GM03348 (cell line): ENCODE data around the gene DGCR6L.
"Not testable (repeated sequence)": the region's sequence is repeated elsewhere in the genome, so short reads cannot be mapped to it uniquely, and the experiment has no call there.

Source experiments
- DNase-seq: peaks from one replicate; pipeline ENCODE4 v3.0.0; 2012; ENCODE audit warnings: low spot score

DGCR6L gene

DNA sequence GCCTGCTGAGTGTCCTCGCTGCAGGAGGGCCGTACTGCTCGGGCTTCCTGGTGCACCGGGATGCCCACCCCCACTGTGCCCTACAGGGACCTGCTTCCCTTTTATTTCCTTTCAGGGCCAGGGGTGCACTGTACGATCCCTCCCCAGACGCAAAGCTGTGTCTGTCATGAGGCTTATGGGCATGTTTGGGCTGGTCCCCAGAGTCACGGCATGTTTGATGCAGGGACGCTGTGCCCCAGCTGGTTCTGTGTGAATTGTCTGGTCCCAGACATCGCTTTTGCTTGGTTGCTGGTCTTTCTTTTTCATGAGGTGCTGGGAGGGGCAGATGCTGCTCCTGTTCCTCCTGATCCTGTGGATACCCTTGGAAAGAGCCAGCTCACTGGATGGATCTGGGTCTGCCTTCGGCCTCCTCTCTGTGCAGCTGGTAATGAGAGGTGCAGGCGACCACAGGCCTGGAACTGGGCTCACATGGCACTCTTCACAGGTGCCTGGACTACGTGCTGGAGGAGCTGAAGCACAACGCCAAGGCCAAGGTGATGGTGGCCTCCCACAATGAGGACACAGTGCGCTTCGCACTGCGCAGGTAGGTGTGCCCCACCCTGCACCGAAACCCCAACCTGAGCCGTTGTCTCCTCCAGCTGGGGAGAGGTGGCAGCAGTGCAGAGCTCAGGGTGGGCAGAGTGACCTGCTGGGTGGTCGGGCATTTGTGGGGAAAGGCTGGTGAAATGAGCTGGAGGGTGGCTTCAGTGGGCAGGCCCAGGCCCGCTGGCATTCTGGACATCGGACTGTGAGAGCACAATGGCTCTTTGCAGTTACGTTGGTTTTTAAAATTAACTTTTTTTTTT is 10.8 kb downstream of the DGCR6L start:
- not testable (repeated sequence) for DNase-seq

DNA sequence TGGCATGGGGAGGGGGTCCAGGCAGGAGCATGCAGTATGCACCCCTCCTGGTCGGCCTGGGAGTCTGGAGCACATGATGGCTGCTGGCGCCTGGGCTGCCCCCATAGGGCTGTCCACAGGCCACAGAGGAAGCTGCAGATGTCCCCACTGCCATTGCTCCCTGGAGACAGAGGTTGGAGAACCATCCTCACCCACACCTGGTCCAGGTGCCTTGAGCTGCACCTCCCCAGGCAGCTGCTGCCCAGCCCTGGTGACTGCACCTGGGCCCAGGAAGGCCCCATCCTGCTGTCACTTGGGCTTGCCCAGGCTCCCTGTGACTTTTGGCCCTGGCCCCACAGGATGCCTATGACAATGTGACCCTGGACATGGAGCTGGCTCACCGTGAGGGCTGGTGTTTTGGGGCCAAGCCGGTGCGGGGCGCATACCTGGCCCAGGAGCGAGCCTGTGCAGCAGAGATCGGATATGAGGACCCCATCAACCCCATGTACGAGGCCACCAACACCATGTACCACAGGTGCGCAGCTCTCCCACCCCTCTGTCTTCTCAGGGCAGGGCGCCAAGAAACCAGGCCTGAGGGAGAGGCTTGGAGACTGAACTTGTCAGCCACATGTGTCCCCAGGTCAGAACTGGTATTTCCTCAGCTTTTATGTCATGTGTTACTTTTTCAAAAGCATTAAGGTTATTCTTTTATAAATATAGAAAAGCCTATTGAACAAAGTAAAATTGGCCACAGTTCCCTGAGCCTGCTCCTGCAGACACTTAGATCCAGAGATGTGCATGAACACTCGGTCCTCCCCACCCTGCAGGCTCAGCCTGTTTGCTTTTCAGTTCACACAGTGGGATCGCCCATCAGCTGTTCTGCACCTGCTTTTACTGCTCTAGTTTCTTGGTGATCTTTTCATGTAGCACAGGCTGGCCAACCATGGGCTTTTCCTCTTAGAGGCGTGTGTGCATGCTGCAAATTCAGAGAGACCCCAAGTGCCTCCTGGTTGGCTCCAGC is 12.1 kb downstream of the DGCR6L start:
- not testable (repeated sequence) for DNase-seq

- DNase-seq = not testable (repeated sequence)
These were observed 13.0 kb downstream of the DGCR6L start for GRCh38 chr22:20306646-20307447.

- DNase-seq = no peak
These were observed 13.8 kb downstream of the DGCR6L start for GRCh38 chr22:20305894-20306645.

DNA sequence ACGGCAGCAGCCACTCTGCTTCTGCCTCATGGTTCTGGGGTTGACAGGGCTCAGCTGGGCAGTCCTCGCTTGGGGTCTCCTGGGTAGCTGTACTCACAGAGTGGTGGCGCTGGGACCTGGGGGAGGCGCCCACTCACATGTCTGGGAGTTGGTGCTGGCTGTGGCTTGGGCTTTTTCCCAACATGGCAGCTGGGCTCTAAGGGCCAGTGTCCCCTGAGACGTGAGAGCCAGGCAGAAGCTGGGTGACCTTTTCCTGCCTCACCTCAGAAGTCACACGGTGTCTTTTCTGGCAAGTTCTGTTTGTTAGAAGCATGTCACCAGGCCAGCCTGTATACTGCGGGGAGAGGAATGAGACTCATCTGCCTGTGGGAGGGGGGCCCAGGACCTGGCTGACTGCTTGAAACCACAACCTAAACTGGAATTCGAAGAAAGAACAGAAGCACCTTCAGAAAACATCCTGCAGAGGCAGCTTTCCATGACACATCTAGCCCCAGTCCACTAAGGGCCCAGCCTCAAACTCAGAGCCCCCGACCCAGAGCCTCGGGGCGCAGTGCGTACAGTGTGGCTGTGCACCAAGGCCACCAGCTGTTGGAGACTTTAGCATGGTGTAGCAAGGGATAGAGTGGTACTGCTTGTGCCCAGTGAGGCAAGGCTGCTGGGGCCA is 14.5 kb downstream of the DGCR6L start:
- DNase-seq = not testable (repeated sequence)

DNA sequence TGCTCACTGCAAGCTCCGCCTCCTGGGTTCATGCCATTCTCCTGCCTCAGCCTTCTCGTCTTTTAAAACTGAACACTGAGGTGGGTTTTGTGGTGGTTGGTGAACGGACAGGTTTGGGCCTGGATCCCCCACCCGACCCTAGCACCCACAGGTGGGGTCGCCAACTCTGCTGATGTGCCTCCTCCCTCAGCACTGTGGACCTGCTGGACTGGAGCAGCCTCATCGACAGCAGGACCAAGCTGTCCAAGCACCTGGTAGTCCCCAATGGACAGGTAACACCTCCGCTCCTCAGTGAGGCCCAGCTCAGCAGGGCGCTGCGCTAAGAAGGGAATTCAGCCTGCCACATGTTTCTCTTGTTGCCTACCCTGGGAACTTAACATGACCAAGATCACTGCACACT is 15.2 kb downstream of the DGCR6L start:
- DNase-seq = no peak

DNA sequence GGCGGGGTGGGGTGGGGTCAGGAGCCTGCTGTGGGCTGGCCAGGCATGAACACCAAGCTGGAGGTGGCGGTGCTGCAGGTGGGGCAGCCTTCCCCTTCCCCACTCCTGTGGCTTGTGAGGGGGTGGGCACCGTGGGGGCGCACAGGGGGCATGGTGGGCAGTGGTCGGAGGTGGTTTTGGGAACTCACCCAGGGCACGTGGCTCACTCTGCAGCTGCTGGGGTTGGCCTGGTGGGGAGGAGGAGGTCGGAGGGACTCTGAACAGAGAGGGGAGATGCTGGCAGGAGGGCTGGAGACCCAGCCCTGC is 16.7 kb downstream of the DGCR6L start:
- DNase-seq = not testable (repeated sequence)

- DNase-seq = no peak
These were observed 17.2 kb downstream of the DGCR6L start for GRCh38 chr22:20302438-20303228.

DNA sequence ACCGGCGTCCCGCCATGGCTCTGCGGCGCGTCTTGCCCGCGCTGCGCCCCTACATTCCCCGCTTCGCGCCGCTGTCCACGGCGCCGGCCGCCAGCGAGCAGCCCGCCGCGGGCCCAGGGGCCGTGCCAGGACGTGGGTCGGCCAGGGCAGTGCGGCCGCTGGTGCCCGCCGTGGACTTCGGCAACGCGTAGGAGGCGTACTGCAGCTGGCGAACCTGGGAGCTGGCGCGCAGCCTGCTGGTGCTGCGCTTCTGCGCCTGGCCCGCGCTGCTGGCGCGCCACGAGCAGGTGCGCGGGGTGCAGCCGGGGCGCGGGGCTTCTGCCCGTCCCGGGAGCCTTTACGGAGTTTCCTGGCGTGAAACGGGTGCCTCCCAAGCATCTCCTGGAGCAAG is 20.1 kb downstream of the DGCR6L start:
- no peak for DNase-seq

DNA sequence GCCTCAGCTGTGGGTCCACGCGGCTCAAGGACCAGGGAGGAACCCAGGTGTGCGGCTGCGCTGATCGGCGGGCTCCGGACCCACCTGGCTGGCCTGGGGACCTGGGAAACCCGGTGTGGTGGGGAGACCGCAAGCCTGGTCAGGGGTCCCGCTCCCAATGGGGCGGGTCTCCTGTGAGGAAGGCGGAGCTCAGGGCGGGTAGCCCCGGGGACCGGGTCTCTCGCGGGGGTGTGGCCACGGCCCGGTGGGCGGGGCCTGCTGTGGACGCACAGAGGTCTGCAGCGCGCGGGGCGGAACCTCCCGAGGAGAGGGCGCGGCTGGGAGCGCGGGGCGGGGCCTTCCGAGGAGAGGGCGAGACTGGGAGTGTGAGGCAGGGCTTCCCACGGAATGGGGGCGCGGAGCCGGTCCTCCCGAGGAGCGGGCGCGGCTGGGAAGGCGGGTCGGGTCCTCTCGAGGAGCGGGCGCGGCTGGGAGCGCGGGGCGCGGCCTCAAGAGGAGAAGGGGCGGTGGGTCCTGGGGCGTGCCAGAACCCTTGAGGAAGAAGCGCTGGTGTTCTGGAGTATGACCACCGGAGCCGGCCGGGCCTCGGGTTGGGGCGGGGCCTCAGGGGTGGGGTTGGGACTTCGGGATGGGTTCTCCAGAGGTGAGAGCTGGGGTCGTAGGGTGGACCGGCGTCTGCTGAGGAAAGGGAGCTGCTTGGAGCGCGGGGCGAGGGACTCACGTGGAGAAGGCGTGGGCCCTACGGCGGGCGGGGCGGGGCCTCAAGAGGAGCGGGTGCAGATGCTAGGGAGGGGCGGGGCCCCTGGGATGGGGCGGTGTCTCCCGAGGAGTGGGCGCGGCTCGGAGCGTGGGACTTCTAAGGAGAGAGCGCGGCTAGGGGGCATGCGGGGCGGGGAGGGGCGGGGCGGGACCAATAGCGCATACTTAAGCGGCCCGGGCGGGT is 20.8 kb downstream of the DGCR6L start:
- DNase-seq = peak; percentile 90

- no peak for DNase-seq
These were observed 21.6 kb downstream of the DGCR6L start for GRCh38 chr22:20298110-20298802.

DNA sequence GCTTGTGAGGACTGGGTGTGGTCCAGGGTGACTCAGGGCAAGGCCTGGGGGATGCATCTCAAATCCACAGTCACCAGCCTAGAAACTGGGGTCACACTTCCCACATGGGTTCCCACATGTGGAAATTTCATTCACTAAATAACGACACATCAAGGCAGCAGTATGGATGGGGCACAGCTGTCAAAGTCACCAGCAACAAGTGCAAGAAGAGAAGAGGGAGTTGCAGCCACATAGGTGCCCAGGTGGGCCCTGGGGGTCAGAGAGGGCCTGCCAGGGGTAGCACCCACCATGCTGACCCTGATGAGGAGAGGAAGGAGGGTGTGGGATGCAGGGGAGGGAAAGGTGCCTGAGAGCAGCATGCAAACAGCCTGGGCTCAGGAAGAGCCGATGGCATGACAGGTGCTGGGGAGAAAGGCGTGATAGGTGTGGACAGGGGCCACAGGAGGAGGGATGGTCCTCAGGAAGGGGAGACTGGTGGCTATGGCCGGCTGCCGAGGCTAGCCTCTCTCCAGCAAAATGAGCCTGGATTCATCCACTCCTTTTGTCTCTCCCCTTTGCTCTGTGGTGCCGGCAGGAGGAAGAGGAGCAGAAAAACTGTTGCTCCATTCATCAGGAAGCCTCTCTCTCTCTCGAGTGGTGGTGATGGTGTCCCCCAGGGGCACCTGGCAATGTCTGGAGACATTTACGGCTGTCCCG is 22.3 kb downstream of the DGCR6L start:
- no peak for DNase-seq

- DNase-seq = no peak
These were observed 23.3 kb downstream of the DGCR6L start for GRCh38 chr22:20296598-20296997.

DNA sequence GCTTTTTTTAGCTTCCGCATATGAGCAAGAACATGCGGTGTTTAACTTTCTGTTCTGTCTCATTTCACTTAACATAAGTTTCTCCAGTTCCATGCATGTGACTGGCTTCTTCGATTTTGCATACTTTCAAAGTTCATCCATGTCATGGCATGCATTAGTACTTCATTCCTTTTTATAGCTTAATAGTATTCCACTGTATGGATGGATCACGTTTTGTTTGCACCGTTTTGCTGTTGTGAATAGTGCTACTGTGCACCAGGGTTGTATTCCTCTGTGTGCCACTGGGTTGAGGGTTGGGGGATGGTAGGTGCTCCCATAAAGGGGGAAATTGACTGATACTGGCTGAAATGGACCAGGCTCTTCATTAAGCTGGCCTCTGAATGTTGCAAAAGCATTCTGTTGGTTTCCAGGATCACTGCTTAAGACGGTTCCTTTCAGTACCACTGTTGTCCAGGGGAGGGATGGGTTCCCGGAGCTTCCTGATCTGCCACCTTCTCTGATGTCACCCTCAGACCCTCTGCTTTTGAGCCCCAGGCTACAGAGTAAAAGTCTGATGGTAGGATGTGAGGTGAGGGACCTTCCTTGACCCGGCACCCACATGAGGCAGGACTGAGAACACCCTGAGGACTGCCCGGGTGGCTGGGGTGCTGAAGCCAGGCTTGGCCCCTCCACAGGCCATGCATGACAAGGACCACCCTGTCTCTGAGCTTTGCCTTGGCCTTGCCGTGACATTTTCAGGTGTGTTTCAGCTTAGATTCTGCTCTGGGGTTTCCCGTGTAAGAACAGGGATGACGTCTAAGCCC is 24.4 kb downstream of the DGCR6L start:
- no peak for DNase-seq

- DNase-seq = no peak
These were observed 27.1 kb downstream of the DGCR6L start for GRCh38 chr22:20292673-20293232.

- no peak for DNase-seq
These were observed 27.8 kb downstream of the DGCR6L start for GRCh38 chr22:20292108-20292507.
